HG03520 (cell line): ENCODE results near the gene PPFIA1.
"Not testable (repeated sequence)": the region's sequence is repeated elsewhere in the genome, so short reads cannot be mapped to it uniquely, and the experiment has no call there.

Experiments
- ATAC-seq: cut with Tn5 transposase; IDR thresholded peaks from one replicate; pipeline ENCODE4 v1.9.1; 2021; ENCODE audit warnings: mild to moderate bottlenecking, moderate library complexity; ENCODE audit not compliant: unreplicated experiment

Gene PPFIA1

GRCh38 chr11:70381872-70382861 is 111.7 kb downstream of the PPFIA1 start:
- no peak for ATAC-seq

DNA sequence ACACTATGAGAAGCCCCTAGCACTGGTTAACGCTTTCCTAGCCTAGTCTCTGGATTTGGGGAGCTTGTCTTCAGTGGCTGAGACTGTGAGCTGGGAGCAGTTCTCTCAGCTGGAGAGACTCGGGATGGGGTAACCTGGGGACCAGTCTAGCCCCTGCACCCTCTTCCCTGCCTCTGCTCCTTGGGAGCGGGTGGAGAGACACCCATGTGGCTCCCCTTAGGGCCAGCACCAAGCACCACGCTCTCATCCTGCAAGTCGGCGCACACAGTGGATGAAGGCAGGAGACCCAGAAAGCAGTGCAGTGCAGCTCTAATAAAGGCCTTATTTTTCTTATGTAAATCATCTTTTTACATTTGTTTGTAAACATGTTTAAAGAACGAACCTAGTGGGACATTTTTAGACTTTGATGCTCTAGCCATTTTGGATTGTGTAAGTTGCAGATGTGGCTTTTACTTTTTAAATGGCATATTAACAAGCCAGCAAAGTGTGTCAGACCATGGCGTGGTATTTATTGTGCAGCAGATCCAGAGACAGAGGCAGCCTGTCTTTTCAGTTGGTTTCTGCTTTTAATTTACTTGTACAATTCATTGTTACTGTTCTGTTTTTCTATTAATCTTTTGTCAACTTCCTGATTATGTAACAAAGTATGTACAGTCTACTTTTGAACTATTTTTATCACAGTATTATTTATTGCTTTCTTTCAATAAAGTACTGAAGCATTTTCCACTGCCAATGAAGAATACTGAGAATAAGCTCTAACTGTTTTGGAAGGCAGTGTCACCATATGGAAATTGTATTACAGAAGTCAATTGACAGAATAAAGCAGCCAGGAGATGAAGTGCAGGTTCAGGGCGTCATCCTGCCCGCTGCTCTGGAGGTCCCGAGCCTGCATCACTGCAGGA is 113.4 kb downstream of the PPFIA1 start:
- ATAC-seq, result no peak

GRCh38 chr11:70384566-70385152 is 114.2 kb downstream of the PPFIA1 start:
- no peak for ATAC-seq

GRCh38 chr11:70387564-70387963 is 117.1 kb downstream of the PPFIA1 start:
- ATAC-seq, result no peak

DNA sequence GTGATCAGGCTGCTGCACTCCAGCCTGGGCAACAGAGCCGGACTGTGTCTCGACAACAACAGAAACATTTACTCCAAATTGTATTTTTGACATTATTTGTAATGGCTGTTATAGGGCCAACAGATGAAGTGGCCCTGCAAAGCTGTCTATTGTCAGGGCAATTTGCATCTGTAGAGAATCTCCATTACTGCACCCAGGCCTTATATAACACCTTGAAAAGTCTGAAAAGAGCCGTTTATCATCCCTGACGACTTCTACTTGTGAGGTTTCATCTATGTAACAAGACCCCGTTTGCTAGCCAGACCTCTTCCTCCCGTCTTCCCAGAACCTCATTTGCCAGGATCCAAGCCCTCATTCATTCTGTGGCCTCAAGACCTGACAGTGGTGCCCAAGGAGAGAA is 118.7 kb downstream of the PPFIA1 start:
- no peak for ATAC-seq

- not testable (repeated sequence) for ATAC-seq
These were observed 120.4 kb downstream of the PPFIA1 start for GRCh38 chr11:70390882-70391281.

GRCh38 chr11:70394211-70394950 is 123.9 kb downstream of the PPFIA1 start:
- no peak for ATAC-seq

DNA sequence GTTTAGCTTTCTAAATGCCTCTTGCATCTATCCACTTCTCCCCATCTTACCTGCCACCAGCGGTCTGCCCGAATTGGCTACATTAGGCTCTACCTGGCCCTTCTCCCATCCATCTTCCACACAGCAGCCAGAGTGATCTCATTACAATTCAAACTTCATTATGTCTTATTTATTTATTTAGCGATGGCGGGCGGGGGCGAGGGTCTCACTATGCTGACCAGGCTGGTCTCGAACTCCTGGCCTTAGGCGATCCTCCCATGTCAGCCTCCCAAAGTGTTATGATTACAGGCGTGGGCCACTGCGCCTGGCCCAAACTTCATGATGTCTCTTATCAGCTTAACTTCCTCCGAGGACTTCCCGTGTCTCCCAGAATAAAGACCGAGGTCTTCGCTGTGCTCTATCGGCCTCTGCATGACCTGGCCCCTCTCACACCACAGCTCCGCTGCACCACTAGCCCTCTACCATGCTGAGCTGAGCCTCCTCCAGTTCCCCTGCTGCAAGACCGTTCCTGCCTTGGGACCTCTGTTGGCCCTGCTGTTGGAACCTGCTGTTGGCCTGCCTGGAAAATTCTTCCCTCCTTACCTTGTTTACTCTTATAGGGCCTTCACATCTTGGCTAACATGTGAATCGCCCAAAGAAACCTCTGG is 127.0 kb downstream of the PPFIA1 start:
- no peak for ATAC-seq

- ATAC-seq, result no peak
These were observed 127.7 kb downstream of the PPFIA1 start, which contains the start of gene CTTN for GRCh38 chr11:70397983-70398833. TSS of gene CTTN (plus strand) at chr11:70398529. CDS start at chr11:70407298, 8,769 bp downstream.

DNA sequence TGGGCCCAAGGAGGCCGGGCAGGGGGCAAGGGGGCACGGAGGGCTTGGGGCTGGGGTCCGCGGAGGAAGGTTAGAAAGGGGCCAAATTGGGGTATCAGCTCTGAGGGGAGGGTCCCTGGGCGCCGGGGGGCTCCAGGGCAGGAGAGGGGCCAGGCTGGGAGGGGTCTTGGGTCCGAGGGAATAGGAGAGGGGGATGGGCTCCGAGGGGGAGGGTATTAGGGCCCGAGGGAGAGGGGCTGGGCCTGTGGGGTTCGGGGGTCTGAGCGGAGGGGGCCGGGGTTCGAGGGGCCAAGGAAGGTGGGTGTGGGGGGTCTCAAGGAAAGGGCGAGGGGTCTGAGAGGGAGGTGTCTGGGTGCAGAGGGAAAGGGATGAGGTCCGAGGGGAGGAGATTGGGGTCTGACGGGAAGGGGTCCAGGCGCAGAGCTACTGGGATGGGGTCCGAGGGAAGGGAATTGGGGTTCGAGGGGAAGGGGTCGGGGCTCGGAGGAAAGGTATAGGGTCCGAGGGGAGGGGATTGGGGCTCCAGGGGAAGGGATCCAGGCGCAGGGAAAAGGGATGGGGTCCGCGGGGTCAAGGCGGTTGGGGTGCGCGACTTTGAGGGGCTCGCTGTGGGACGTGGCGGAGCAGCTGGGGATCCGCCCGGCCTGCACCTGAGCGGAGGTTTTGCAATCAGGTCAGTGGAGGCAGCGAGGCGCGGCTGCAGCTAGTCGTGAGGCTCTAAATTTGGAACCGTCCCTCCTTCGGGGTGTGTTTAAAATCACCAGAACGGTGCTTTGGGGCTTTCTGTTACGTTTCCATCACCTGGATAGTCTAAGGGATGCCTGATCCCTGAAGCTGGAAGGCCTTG is 128.6 kb downstream of the PPFIA1 start:
- no peak for ATAC-seq

- no peak for ATAC-seq
These were observed 129.2 kb downstream of the PPFIA1 start for GRCh38 chr11:70399681-70400112.

GRCh38 chr11:70400643-70401042 is 130.2 kb downstream of the PPFIA1 start:
- ATAC-seq, result no peak

DNA sequence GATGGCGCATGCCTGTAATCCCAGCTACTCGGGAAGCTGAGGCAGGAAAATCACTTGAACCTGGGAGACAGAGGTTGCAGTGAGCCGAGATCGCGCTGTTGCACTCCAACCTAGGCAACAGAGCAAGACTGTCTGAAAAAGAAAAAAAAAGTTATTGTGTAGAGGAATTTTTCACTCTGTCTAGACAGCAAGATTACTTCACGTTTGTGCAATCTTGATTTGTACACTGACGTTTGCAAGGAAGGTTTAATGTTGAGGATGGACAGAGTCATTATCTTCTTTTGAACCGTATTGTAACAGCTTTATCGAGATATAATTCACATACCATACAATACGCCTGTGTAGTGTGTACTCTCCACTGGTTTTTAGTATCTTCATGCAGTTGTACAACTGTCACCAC is 131.5 kb downstream of the PPFIA1 start:
- ATAC-seq, result no peak

DNA sequence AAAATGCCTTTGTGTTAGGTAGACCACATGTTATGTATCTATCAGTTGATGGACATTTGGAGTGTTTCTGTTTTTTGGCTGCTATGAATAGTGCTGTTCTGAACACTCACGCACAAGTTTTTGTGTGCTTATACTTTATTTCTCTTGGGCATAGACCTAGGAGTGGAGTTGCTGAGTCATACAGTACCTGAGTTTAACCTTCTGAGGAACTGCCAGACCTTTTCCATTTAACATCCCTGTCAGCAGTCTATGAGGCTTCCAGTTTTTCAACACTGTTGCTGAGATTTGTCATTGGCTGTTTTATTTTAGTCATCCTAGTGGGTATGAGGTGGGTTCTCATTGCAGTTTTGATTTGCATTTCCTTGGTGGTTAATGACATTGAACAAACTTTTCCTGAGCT is 132.2 kb downstream of the PPFIA1 start:
- no peak for ATAC-seq

- ATAC-seq, result no peak
These were observed 133.8 kb downstream of the PPFIA1 start for GRCh38 chr11:70404244-70404643.

- ATAC-seq, result no peak
These were observed 135.3 kb downstream of the PPFIA1 start for GRCh38 chr11:70405679-70406395.

DNA sequence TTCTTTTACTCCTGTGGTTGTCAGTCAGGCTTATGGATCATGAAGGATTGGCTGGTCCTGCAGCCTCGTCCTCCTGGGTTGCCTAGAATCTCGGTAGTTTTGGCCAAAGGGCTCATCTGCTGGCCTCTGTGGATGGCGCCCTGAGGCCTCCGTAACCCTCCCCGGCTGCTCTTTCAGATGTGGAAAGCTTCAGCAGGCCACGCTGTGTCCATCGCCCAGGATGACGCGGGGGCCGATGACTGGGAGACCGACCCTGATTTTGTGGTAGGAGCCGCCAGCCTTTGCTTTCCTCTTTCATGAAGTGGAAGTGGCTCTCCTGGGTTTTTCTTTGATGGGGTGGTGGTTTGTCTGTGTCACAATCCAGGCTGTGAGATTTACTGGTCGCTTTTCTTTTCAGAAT is 136.6 kb downstream of the PPFIA1 start:
- no peak for ATAC-seq
